Stimulated activated CD4-positive, alpha-beta T cell treated with anti-CD3 and anti-CD28 coated beads, TNF-alpha, amount 100 ng/mL, for 48 hours (primary cell): ENCODE data around the gene TRIAP1.
"Not testable (repeated sequence)": the region's sequence is repeated elsewhere in the genome, so short reads cannot be mapped to it uniquely, and the experiment has no call there.

ENCODE experiments used
- DNase-seq, 3 donors: peaks; one replicate each; pipeline ENCODE4 v3.0.0-alpha.2; 2020; ENCODE audit warnings: low read depth in 3 of 3

TRIAP1 gene

DNA sequence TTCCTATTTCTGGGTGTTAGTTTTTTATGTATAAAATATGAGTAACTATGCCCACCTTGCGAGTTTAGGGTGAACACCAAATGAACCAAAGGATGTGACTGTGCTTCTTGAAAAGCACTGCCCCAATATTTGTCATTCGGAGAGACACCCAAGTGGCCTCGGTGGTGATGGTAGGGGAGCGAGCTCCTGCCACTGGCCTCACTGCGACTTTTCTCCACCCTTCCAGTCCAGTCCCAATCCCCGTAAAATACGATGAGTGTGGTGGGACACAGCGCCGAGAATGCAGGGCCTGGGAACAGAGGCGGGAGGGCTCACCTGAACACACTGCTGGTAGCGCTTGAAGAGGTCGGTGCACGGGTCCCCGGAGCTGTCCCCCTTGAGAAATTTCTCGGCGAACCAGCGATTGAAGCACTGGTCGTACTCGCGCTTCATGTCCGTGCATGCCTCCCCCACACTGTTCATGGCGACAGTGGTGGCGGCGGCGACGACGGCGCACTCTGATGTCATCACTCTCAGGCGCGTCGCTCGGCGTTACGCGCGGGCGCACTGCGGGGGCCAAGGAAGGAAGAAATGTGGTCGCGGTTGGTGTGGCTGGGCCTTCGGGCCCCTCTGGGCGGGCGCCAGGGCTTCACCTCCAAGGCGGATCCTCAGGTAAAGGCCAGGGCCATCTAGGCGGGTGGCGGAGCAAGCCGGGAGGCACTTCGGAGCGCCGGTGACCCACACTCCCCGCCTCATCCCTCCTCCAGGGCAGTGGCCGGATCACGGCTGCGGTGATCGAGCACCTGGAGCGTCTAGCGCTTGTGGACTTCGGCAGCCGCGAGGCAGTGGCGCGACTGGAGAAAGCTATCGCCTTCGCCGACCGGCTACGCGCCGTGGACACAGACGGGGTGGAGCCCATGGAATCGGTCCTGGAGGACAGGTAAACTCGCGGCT, at the start of gene TRIAP1, which contains the start of gene GATC:
Gene TRIAP1, minus strand, starts transcription at position 474 of the 933 bp plus-strand sequence. Its CDS starts 12 bp downstream, at position 462.
Gene GATC, plus strand, starts transcription at position 534 of the 933 bp plus-strand sequence. Its CDS starts 37 bp downstream, at position 571.
- peak; percentile 78 to 82 (median 79) for DNase-seq

DNA sequence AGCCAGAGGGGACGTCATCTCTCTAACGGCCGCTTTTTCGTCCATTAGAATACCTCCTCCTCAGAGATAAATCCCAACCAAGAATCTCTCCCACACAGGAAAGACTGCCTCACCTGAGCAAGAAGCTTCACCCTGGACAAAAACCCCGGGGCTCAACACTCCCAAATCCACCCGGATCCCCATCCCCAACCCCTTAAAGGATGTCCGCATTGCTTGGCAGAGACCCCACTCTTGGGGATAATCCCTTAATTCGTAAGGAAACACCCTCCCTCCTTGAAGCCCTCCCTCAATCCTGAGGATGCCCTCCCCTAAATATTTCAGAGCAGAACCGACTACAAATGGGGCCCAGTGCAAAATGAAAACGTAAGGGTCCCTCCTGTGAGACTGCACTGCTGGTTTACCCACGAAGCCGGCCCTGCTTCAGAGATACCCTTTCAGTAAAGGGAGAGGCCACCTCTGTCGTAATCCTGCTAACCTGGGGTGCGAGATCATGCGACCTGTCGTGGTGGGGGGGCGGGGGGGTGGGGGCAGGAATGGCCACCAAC, 49.1 kb upstream of the TRIAP1 start:
- DNase-seq: no peak

DNA sequence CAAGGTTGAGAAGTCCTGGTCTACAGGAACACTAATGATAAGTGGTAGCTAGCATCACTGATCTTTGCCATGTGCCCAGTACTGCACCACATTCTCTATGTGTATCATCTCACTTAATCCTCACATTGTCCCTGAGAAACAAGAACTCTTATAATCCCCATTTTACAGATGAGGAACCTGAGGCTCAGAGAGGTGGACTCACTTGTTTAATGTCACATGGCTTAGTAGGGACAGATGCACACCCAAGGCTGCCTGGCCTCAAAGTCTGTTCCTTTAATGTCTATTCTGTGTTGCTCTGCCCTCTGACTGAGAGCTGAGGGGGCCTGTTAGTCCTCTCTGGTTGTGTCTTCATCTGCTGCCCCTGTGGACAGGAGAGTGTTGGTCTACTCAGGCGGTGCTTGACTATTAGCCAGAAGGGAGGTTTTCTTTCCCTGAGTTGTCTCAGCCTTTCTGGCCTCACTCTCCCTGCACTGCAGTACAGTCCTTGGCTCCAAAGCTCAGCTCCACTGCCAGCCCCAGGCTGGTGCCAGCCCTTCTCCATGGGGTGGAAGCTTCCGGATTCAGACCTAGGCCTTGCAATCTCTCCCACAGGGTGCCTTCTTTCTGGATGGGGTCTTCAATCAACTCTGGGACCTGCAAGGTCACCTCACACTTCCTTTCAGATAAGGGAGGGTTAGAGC, 44.8 kb upstream of the TRIAP1 start:
- DNase-seq: no peak

DNA sequence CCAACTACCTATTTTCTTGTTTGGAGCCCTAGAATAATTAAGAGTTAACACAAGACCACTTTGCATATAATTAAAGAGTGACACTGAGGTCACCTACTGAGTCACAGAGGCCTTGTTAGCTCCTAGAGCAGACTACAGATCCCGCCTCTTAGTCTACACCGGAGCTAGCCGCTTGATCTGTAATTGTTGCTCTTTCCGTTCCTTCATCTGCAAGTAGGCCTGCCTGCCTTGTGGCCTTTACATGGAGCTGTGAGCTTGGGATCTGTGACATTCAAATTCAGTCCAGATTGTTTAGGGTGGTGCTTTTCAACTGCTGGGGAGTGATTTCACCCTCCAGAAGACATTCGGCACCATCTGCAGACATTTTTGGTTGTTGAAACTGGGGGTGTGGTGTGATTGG, 44.1 kb upstream of the TRIAP1 start:
- DNase-seq: no peak

DNA sequence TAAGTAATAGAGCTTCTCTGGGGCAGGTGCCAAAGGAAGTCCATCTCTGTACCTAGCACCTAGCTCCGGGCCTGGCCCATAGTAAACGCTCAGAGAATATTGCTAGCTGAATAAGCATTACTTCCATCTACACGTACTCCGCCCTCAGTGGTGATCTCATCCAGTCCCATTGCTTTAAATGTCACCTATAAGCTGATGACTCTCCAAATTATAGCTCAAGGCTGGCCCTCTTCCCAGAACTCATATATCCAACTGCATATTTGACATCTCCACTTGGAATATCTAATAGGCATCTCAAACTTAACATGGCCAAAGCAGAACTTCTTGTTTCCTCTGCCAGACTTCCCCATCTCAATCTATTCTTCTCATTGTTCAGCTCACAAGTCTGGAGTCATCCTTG, 42.8 kb upstream of the TRIAP1 start:
- DNase-seq: no peak

DNA sequence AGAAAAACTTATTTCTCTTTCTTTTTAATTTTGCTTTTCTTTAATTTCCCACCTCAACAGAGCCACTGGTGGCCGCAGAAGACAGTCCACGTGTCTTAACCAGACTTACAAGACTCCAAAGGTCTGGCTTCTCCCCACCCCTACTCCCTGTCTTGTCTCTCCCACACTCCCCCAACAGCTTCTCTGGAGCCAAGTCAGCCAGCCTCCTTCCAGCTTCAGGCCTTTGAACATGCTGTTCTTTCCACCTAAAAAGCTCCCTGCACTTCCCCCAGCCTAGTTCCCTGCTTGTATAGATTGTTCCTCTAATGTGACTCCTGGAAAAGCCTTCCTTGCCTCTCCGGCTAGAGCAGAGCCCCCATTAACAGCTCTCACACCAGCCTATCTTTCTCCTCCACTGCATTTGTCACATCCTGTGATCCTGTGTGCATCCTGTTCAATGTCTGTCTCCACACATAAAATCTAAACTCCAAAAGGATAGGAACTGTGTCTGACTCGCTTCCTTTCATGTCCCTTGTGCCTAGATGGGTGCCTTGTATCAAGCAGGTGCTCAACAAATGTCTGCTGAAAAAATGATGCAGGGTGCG, 42.0 kb upstream of the TRIAP1 start:
- no peak for DNase-seq

DNA sequence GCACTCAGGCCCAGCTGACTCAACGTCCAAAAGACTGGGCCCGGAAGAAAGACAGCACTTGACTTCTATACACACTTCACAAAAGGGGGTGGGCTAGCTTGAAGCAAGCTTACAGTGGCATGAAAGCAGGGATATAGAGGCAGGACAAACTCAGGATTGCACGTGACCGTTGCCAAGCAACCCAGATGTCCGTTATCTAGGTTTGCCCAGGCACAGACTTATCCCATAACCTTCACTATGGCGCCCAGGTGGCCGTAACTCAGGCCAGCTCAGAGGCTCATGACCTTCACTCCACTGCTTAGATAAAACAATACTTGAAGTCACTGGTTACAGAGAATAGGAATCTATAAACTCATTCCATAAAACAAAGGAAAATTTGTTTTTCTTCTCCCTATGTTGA, 41.4 kb upstream of the TRIAP1 start:
- not testable (repeated sequence) for DNase-seq

DNA sequence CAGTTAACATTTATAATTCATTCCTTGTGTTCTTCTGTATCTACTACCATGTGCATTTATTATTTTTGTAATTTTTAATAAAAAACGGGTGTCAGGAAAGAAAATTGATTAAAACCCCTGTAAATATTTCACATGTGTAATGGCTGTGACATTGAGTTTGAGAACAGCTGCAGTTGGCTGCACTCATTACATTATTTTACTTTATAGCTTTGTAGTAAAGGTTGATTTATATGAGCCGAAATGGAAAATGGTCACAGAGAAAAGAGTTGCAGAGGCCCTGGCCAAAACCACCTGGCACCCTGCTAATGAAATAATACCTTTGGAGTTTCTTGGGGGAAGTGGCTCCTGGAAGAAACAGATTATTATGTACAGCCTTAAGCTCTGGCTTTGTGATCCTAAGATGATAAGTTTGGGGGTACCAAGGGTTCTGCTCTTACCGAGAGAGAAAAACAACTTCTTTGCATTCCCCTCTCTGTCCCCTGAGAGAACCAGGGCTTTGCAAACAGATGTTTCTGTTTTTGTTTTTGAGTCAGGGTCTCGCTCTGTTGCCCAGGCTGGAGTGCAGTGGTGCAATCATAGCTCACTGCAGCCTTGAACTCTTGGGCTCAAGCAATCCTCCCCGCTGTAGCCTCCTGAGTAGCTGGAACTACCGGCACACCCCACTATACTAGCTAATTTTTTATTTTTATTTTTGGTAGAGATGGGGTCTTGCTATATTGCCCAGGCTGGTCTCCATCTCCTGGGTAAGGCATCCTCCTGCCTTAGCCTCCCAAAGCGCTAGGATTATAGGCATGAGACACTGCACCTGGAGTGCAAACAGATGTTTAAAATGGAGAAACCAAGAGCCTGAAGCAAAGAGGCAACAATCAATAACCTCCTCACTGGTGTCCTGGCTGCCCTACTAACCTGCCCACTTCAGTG, 40.0 kb upstream of the TRIAP1 start:
- no peak for DNase-seq

DNA sequence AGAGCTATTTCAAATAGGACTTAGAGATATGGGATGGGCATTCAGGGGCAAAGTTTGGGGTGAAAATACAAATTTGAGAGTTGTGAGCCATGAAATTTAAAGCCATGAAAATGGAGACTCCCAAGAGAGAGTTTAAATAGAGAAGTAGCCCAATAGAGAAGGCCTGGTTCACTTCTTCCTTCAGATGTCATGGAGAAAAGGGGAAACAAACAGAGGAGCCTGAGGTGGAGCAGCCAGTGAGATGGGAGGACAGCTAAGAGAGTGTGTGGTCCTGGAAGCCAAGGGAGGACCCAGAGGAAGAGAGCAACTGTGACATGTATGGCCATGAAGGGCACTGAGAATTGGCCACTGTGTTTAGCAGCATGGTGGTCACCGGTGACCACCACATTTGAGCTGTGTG, 37.4 kb upstream of the TRIAP1 start:
- DNase-seq: no peak

DNA sequence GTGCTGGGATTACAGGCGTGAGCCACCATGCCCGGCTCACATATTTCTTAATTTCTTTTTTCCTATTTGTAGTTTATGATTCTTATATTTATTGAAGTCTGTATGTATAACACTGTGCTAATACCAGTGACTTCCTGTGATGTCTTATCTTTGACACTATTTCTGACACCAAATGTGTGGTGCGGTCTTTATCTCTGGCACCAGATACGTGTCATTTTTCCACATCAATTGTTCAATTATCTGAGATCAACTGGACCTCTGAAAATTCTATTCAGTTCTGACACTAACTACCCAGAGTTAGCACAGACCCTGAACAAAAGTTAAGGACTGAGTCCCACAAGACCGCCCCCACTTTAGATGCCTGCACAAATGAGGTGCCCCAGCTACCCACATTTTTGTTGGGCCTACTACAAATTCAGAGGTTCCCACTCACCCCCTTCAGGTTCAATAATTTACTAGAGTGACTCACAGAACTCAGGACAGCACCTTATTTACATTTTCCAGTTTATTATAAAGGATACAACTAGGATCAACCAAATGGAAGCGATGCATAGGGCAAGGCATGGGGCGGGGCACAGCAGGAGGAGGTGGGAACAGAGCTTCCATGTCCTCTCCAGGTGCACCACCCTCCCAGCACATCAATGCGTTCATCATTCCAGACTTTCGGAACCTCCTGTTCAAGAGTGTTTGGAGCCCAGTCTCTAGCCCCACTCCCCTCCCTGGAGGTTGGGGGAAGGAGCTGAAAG, 35.0 kb upstream of the TRIAP1 start:
- no peak for DNase-seq

DNA sequence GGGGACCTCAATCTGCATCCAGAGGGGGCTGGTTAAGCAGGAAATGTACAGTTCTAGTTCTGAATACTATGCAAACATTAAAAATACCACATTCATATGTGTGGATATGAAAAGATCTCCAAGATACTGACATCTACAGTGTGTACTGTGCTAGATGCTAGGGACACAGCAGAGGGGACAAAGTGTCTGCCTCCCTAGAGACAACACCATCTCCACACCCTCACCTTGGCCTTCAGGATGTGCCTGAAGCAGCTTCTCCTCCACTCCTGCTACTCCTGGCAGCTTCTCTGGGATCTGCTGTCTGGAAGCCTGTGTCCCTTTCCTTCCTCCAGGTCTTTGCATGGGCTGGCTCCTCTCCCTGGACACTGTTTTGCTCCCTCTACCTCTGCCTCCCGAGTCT, 34.0 kb upstream of the TRIAP1 start:
- DNase-seq: no peak

DNA sequence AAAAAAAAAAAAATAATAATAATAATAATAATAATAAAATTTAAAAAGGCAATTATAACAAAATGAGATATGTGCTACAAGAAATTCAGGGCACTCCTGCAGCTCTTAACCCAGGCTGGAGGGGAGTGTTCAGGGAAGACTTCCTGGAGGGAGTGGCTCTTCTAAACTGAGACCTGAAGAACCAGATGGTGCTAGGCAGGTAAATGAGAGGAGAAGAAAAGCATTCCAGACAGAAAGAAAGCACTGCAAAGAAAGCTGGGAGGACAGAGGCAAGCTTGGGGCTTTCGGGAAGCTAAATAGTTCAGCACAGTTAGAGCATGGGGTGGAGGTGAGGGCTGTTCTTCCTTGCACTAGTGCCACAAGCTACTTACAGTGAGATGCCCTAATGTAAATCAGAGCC, 33.3 kb upstream of the TRIAP1 start:
- no peak for DNase-seq

DNA sequence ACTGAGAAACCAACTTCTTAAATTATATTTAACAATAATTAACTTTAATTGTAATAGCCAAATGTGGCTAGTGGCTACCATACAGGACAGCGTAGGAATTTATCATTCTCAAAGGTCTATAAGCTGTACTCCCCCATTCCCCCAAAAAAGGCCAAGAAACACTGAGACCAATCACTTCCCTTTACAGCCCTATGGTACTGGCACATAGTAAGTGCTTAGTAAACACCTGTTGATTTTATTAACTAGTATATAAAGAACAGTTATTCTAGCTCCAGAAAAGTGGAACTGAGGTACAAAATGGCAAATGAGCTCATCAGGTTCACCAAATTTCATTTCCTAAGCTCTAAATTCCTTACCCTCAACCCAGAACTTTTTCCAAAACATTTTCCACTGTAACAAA, 29.5 kb upstream of the TRIAP1 start:
- no peak for DNase-seq

DNA sequence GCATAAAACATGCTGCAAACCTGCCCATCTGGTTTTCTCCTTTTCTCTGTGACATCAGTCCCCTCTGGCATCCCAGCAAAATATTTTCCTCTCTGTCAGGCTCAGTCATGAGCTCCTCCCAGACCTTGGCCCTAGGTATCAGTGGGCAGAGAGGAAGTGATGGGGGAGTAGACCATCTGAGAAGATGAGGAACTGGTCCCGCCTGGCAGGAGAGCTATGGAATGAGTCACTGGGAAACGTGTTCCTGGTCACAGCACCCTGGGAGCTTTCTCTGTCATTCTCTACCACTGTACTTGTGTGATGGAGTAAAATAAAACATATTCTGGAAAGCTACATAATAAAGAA, 28.4 kb upstream of the TRIAP1 start:
- DNase-seq: no peak

DNA sequence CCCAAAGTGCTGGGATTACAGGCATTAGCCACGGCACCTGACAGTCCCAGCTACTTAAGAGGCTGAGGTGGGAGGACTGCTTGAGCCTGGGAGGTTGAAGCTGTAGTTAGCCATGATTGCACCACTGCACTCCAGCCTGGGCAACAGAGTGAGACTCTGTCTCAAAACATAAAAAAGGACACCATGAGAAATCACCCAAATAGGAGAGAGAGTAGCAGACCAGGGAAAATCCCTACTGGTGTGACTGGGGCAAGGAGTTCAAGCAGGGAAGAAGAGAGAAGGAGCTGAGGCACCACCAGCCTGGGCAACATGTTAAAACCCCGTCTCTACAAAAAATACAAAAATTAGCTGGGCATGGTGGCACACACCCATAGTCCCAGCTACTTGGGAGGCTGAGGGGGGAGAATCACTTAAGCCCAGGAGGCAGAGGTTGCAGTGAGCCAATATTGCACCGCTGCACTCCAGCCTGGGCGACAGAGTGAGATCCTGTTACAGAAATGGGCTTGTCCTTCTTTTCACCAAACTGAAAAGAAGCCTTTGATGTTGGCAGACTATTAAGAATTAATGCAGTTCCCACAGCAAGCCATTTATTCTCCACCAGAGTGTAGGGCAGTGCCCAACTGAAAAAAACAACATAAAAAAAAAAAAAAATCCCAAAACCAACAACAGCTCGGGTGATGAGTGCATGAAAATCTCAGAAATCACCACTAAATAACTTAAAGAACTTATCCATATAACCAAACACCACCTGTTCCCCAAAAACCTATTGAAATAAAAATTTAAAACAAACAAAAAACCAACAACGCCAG, 27.8 kb upstream of the TRIAP1 start:
- DNase-seq: no peak

DNA sequence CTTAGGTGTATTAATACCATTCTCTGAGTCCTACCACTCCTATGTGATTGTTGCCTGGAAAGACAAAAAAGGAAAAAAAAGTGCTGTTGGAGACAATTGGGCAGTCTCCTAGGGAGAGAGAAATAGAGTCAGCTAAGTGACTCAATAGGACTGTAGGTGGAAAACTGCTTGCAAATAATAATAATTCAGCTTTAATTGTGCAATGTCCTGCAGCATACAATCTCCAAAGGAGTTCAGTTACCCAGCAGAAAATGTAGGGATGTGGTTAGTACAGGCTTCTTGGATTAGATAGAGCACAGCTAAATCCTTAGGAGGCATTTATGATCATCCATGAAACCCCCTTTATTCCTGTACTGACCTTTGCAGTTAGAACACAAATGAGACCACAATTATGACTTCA, 26.3 kb upstream of the TRIAP1 start:
- no peak for DNase-seq

DNA sequence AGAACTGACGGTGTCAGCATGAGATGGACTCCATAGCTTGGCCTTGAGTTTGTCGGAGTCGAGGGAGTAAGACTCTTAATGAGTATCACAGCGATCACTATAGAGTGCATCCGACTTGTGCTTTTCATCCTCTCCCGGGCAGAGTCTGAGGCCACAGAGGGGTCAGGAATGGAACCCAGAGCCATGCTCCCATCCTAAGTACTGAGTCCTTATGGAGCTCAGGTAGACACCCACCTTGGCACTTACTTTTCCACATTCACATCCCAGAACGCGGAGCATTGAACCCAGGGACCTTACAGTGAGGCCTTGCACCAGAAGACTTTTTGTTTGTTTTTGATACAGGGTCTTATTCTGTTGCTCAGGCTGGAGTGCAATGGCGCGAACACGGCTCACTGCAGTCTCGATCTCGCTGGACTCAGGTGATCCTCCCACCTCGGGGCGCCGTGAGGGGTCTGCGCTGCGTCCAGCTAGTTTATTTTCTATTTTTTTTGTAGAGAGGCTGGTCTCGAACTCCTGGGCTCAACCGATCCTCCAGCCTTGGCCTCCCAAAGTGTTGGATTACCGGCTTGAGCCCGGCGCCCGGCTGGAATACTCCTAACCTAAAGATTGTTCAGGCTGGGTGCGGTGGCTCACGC, 24.1 kb upstream of the TRIAP1 start:
- no peak for DNase-seq

DNA sequence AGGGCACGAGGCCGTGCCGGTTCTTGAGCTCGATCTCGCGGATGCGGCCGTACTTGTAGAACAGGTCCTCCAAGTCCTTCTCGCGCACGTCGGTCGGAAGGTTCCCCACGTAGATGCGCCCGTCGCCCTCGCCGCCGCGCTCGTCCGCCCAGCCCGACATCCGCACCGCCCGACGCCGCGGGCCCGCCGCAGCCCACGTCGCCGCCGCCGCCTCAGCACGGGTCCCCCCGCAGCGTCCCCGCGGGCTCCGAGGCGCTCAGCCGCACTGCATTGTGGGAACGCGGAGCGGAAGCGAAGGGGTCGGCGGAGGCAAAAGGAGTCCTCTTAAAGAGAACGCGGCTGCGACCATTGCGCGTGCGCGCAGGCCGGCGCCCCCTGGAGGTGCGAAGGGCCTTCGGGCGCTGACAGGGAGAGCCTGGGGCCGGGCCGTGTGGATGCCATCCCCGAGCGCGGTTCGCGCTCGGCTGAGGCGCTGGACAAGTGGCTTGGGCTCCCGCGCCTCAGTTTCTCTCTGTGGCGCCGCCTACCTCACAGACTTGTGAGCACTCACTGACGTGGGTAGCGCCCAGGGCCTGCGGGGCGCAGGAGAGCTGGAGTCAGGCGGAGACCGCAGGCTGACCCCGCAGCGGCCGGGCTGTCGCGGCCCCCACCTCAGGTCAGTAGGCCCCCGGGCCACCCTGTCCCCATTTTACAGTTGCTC, 23.4 kb upstream of the TRIAP1 start, which contains the start of gene SRSF9:
Gene SRSF9, minus strand, starts transcription at position 299 of the 700 bp plus-strand sequence. Its CDS starts 139 bp downstream, at position 160.
- peak; percentile 94 to 97 (median 96) for DNase-seq
